GM12872 (cell line): ENCODE measurements around the gene EP400.
A peak's percentile ranks its signal among the peaks of the same experiment; 100 is the strongest.

Experiments used
- CTCF ChIP-seq: IDR thresholded peaks from 3 replicates; pipeline ENCODE4 v1.5.1; 2011; ENCODE audit warnings: low read depth, mild to moderate bottlenecking, low read length, moderate library complexity; ENCODE audit not compliant: insufficient read depth

EP400 gene

GRCh38 chr12:132057691-132058090 lies 107.9 kb downstream of the EP400 start:
- TF ChIP-seq CTCF, result no peak

- no peak for TF ChIP-seq CTCF
Observed at GRCh38 chr12:132061197-132061596, 111.5 kb downstream of the EP400 start.

DNA sequence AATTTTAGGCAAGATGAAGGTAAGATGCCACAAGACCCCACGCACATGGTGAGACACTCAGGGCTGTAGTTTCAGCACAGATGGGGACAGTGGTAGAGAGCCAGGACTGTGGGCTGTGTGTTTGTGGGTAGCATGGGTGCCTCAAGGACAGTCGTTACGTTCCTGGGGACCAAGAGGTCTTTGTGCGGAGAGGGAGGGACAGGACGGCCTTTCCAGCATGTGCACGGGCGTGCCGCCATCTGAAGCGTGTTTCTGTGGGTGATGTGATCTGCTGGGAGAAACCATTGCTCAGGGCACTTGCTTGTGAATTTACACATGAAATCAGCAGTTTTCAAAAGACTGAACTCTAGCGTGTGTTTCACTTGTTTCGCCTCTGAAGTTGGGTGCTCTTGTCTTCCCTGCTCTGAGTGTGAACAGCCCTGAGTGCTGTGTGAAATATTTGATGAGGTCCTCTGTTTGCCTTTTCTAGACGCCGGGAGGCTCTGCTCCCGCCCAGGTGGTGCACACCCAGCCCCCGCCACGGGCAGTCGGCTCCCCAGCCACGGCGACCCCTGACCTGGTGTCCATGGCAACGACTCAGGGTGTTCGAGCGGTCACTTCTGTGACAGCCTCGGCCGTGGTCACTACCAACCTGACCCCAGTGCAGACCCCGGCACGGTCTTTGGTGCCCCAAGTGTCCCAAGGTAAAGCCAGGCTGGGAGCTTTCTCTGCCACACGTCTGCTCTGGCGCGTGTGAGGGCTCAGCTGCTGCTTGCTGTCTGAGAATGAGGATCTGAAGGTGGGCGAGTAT lies 112.1 kb downstream of the EP400 start:
- TF ChIP-seq CTCF, result no peak

DNA sequence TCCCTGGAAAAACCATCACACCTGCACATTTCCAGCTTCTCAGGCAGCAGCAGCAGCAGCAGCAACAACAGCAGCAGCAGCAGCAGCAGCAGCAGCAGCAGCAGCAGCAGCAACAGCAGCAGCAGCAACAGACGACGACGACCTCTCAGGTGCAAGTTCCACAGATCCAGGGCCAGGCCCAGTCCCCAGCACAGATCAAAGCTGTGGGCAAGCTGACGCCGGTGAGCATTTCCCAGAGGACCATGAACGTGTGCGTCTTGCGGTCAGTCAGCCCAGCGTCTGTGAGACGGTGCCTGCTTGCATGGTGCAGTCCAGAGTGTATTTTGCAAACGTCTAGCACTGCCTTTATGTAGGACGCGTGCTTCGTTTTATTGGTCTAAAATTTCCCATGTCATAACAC lies 112.7 kb downstream of the EP400 start:
- TF ChIP-seq CTCF, result no peak

GRCh38 chr12:132063491-132063890 lies 113.7 kb downstream of the EP400 start:
- no peak for TF ChIP-seq CTCF

GRCh38 chr12:132064631-132065030 lies 114.9 kb downstream of the EP400 start:
- TF ChIP-seq CTCF, result 0 out of 3 replicates have a peak, but pooled peaks have one; percentile 17

- TF ChIP-seq CTCF, result no peak
Observed at GRCh38 chr12:132065203-132065602, 115.5 kb downstream of the EP400 start.
